Nephron (organoid): ENCODE data around the gene LRRC41.
A peak's percentile ranks its signal among the peaks of the same experiment; 100 is the strongest.
"Not testable (repeated sequence)": the region's sequence is repeated elsewhere in the genome, so short reads cannot be mapped to it uniquely, and the experiment has no call there.

Experiments
- H3K27ac Mint-ChIP-seq, 3 experiments: 2 replicates each; pipeline ENCODE4 v1.8.0; 2020; ENCODE audit warnings: mixed read lengths in 3 of 3, mild to moderate bottlenecking in 2 of 3, moderate library complexity in 1 of 3
- H3K27me3 Mint-ChIP-seq: 2 replicates; pipeline ENCODE4 v1.8.0; 2021; ENCODE audit warnings: low read depth, mild to moderate bottlenecking, moderate library complexity, mixed read lengths
- H3K36me3 Mint-ChIP-seq: 2 replicates; pipeline ENCODE4 v1.8.0; 2020; ENCODE audit warnings: low read depth, mixed read lengths
- H3K4me1 Mint-ChIP-seq: 2 replicates; pipeline ENCODE4 v1.8.0; 2020; ENCODE audit warnings: mixed read lengths
- H3K4me3 Mint-ChIP-seq, 3 experiments: 2 replicates each; pipeline ENCODE4 v1.8.0; 2020; ENCODE audit warnings: mild to moderate bottlenecking in 3 of 3, mixed read lengths in 3 of 3, moderate library complexity in 2 of 3
- H3K9me3 Mint-ChIP-seq: 2 replicates; pipeline ENCODE4 v1.8.0; 2020; ENCODE audit warnings: mixed read lengths
- CTCF ChIP-seq, 3 experiments: fragments of 200-600 bp; sonication (generic); IDR thresholded peaks; one replicate each; pipeline ENCODE4 v1.5.0; 2021; ENCODE audit warnings: antibody characterized with exemption in 3 of 3; ENCODE audit not compliant: unreplicated experiment in 3 of 3

Gene LRRC41

GRCh38 chr1:46246548-46247435, 56.6 kb downstream of the LRRC41 start:
- TF ChIP-seq CTCF (IDR thresholded peaks at IDR 0.05; ENCODE audit: unreplicated experiment in 3 of 3), result no peak
- peak overlapping the region; percentile 91 to 94 (median 94) for H3K4me3 Mint-ChIP-seq

GRCh38 chr1:46246136-46246535, 57.3 kb downstream of the LRRC41 start:
- H3K27me3 Mint-ChIP-seq, H3K36me3 Mint-ChIP-seq, H3K9me3 Mint-ChIP-seq, H3K4me3 Mint-ChIP-seq: not testable (repeated sequence)
- Mint-ChIP-seq H3K4me1 (peaks cover 15% of the 10 kb centered on the region), H3K27ac (peak overlapping the region in 1 of 3 experiments; percentile 88)

More at GRCh38 chr1:46246548-46247435, 56.6 kb downstream of the LRRC41 start:
- Mint-ChIP-seq H3K36me3 (peaks cover 5% of the 10 kb centered on the region), H3K27me3 (no peaks in the 10 kb centered on the region), H3K27ac (peak overlapping the region; percentile 88 to 94 (median 91)), H3K9me3 (peaks cover 5% of the 10 kb centered on the region), H3K4me1 (peaks cover 15% of the 10 kb centered on the region)

- Mint-ChIP-seq H3K4me3 (no peak overlapping the region), H3K27ac (peak overlapping the region in 1 of 3 experiments; percentile 15), H3K4me1 (peaks cover 14% of the 10 kb centered on the region), H3K27me3 (no peaks in the 10 kb centered on the region), H3K36me3 (peaks cover 4% of the 10 kb centered on the region), H3K9me3 (peaks cover 5% of the 10 kb centered on the region)
- peak in 2 of 3 experiments; percentile 10 to 33 for TF ChIP-seq CTCF (IDR thresholded peaks at IDR 0.05; ENCODE audit: unreplicated experiment in 3 of 3)
Observed at GRCh38 chr1:46244656-46245371, 58.6 kb downstream of the LRRC41 start.

- not testable (repeated sequence) for H3K4me3 Mint-ChIP-seq, H3K36me3 Mint-ChIP-seq
- peaks cover 14% of the 10 kb centered on the region for H3K9me3 Mint-ChIP-seq
Observed at GRCh38 chr1:46243831-46244230, 59.6 kb downstream of the LRRC41 start.

GRCh38 chr1:46242918-46243317, 60.5 kb downstream of the LRRC41 start:
- Mint-ChIP-seq H3K4me3 (no peak overlapping the region), H3K27me3 (no peaks in the 10 kb centered on the region), H3K36me3 (peaks cover 9% of the 10 kb centered on the region), H3K9me3 (peaks cover 20% of the 10 kb centered on the region), H3K4me1 (peaks cover 10% of the 10 kb centered on the region), H3K27ac (no peak overlapping the region)
- no peak for TF ChIP-seq CTCF (IDR thresholded peaks at IDR 0.05; ENCODE audit: unreplicated experiment in 3 of 3)

More at GRCh38 chr1:46243831-46244230, 59.6 kb downstream of the LRRC41 start:
- not testable (repeated sequence) for H3K27me3 Mint-ChIP-seq, H3K4me1 Mint-ChIP-seq, H3K27ac Mint-ChIP-seq

GRCh38 chr1:46241733-46242132, 61.7 kb downstream of the LRRC41 start:
- H3K27me3 Mint-ChIP-seq, H3K27ac Mint-ChIP-seq, H3K4me1 Mint-ChIP-seq, H3K4me3 Mint-ChIP-seq, H3K36me3 Mint-ChIP-seq: not testable (repeated sequence)
- peaks cover 23% of the 10 kb centered on the region for H3K9me3 Mint-ChIP-seq

- not testable (repeated sequence) for H3K27me3 Mint-ChIP-seq, H3K4me1 Mint-ChIP-seq, H3K27ac Mint-ChIP-seq, H3K4me3 Mint-ChIP-seq, H3K36me3 Mint-ChIP-seq
- H3K9me3 Mint-ChIP-seq, result peaks cover 24% of the 10 kb centered on the region
Observed at GRCh38 chr1:46238865-46239264, 64.6 kb downstream of the LRRC41 start.
